H9 (cell line): Measurements from ENCODE around the gene CD164L2. TPM values are rescaled to one million over a fixed set of nuclear protein-coding genes. Genes with fewer than 3 reads are reported as not detected.

Experiments used
- DNase-seq: peaks from one replicate; pipeline ENCODE4 v3.0.0-alpha.2; 2017
- H2AFZ ChIP-seq: one replicate; pipeline ENCODE4 v1.6.1; 2013; ENCODE audit warnings: mild to moderate bottlenecking, low read length, control low read depth, moderate library complexity
- H2AK5ac ChIP-seq: 2 replicates; pipeline ENCODE4 v1.6.1; 2013; ENCODE audit warnings: low read length, control low read depth, mixed read lengths; ENCODE audit not compliant: insufficient read length
- H2BK120ac ChIP-seq: one replicate; pipeline ENCODE4 v1.6.1; 2013; ENCODE audit warnings: low read depth, mild to moderate bottlenecking, low read length, control low read depth, inconsistent platforms; ENCODE audit not compliant: poor library complexity, severe bottlenecking
- H2BK12ac ChIP-seq: 2 replicates; pipeline ENCODE4 v1.6.1; 2013; ENCODE audit warnings: low read length, control low read depth, mixed read lengths, low read depth; ENCODE audit not compliant: insufficient read length
- H2BK15ac ChIP-seq: 2 replicates; pipeline ENCODE4 v1.6.1; 2013; ENCODE audit warnings: low read depth, low read length, control low read depth
- H2BK20ac ChIP-seq: one replicate; pipeline ENCODE4 v1.6.1; 2013; ENCODE audit warnings: low read depth, mild to moderate bottlenecking, low read length, control low read depth, inconsistent platforms; ENCODE audit not compliant: poor library complexity, severe bottlenecking
- H2BK5ac ChIP-seq: 2 replicates; pipeline ENCODE4 v1.6.1; 2013; ENCODE audit warnings: low read length, control low read depth, mixed read lengths; ENCODE audit not compliant: insufficient read length
- H3K14ac ChIP-seq: 2 replicates; pipeline ENCODE4 v1.6.1; 2013; ENCODE audit warnings: low read length, control low read depth; ENCODE audit not compliant: insufficient read depth
- H3K18ac ChIP-seq: 2 replicates; pipeline ENCODE4 v1.6.1; 2013; ENCODE audit warnings: low read depth, mild to moderate bottlenecking, mixed read lengths, low read length, control low read depth; ENCODE audit not compliant: insufficient read length
- H3K23ac ChIP-seq: 2 replicates; pipeline ENCODE4 v1.6.1; 2013; ENCODE audit warnings: low read length, control low read depth, mixed read lengths, low read depth; ENCODE audit not compliant: insufficient read length
- H3K23me2 ChIP-seq: 2 replicates; pipeline ENCODE4 v1.6.1; 2013; ENCODE audit warnings: low read depth, mild to moderate bottlenecking, mixed read lengths, low read length, control low read depth; ENCODE audit not compliant: insufficient read length, poor library complexity, severe bottlenecking
- H3K27ac ChIP-seq: 2 replicates; pipeline ENCODE4 v1.5.1; 2013; ENCODE audit warnings: low read length, control low read depth, mixed read lengths, low read depth; ENCODE audit not compliant: insufficient read length
- H3K27me3 ChIP-seq: 2 replicates; pipeline ENCODE4 v1.6.1; 2013; ENCODE audit warnings: low read length, control low read depth, inconsistent platforms; ENCODE audit not compliant: insufficient read depth
- H3K4ac ChIP-seq: 2 replicates; pipeline ENCODE4 v1.6.1; 2013; ENCODE audit warnings: low read depth, mild to moderate bottlenecking, control low read depth, inconsistent platforms, low read length, moderate library complexity
- H3K4me1 ChIP-seq: 2 replicates; pipeline ENCODE4 v1.6.1; 2013; ENCODE audit warnings: low read length, control low read depth, inconsistent platforms; ENCODE audit not compliant: insufficient read depth
- H3K4me2 ChIP-seq: 2 replicates; pipeline ENCODE4 v1.6.1; 2013; ENCODE audit warnings: low read length, control low read depth, mixed read lengths; ENCODE audit not compliant: insufficient read length, insufficient read depth
- H3K56ac ChIP-seq: 2 replicates; pipeline ENCODE4 v1.6.1; 2013; ENCODE audit warnings: low read depth, mild to moderate bottlenecking, mixed read lengths, low read length, control low read depth; ENCODE audit not compliant: insufficient read length
- H3K79me1 ChIP-seq: 2 replicates; pipeline ENCODE4 v1.6.1; 2013; ENCODE audit warnings: low read depth, mild to moderate bottlenecking, moderate library complexity, low read length, control low read depth, inconsistent platforms; ENCODE audit not compliant: insufficient read depth, poor library complexity, severe bottlenecking
- H3K79me2 ChIP-seq: 2 replicates; pipeline ENCODE4 v1.6.1; 2013; ENCODE audit warnings: low read length, control low read depth, inconsistent platforms; ENCODE audit not compliant: insufficient read depth
- H3K9ac ChIP-seq: 2 replicates; pipeline ENCODE4 v1.6.1; 2013; ENCODE audit warnings: low read length, control low read depth, mixed read lengths; ENCODE audit not compliant: insufficient read length; ENCODE audit errors: extremely low read depth
- H3K9me3 ChIP-seq: one replicate; pipeline ENCODE4 v1.6.1; 2013; ENCODE audit warnings: low read depth, low read length, inconsistent platforms; ENCODE audit not compliant: control insufficient read depth
- H3T11ph ChIP-seq: one replicate; pipeline ENCODE4 v1.6.1; 2013; ENCODE audit warnings: mild to moderate bottlenecking, low read length, control low read depth, inconsistent platforms
- H4K20me1 ChIP-seq: one replicate; pipeline ENCODE4 v1.6.1; 2013; ENCODE audit not compliant: control insufficient read depth, insufficient read length, insufficient read depth
- H4K5ac ChIP-seq: 2 replicates; pipeline ENCODE4 v1.6.1; 2013; ENCODE audit warnings: low read depth, mild to moderate bottlenecking, mixed read lengths, low read length, control low read depth; ENCODE audit not compliant: insufficient read length
- H4K8ac ChIP-seq: replicated peaks from 2 replicates; pipeline ENCODE4 v1.6.1; 2013; ENCODE audit warnings: low read length, control low read depth, mixed read lengths, low read depth; ENCODE audit not compliant: insufficient read length
- H4K91ac ChIP-seq: 2 replicates; pipeline ENCODE4 v1.6.1; 2013; ENCODE audit warnings: low read depth, mild to moderate bottlenecking, moderate library complexity, mixed read lengths, low read length, control low read depth; ENCODE audit not compliant: insufficient read length
- H3K27ac Mint-ChIP-seq, 3 experiments: 2 replicates in 2 of 3; 3 replicates in 1 of 3; pipeline ENCODE4 v1.8.0; 2020 to 2021; ENCODE audit warnings: mixed read lengths in 3 of 3, mild to moderate bottlenecking in 1 of 3, moderate library complexity in 1 of 3
- H3K27me3 Mint-ChIP-seq: 2 replicates; pipeline ENCODE4 v1.8.0; 2021; ENCODE audit warnings: low read depth, mild to moderate bottlenecking, moderate library complexity, mixed read lengths
- H3K36me3 Mint-ChIP-seq, 3 experiments: 2 replicates in 2 of 3; 3 replicates in 1 of 3; pipeline ENCODE4 v1.8.0; 2020 to 2021; ENCODE audit warnings: low read depth in 3 of 3, mixed read lengths in 3 of 3; ENCODE audit not compliant: insufficient read depth in 1 of 3
- H3K4me1 Mint-ChIP-seq, 2 experiments: 2 replicates each; pipeline ENCODE4 v1.8.0; 2020; ENCODE audit warnings: mixed read lengths in 2 of 2
- H3K4me3 Mint-ChIP-seq, 2 experiments: 2 replicates in 1 of 2; 3 replicates in 1 of 2; pipeline ENCODE4 v1.8.0; 2020 to 2021; ENCODE audit warnings: mild to moderate bottlenecking in 2 of 2, mixed read lengths in 2 of 2, moderate library complexity in 1 of 2
- H3K9me3 Mint-ChIP-seq, 2 experiments: 2 replicates in 1 of 2; 3 replicates in 1 of 2; pipeline ENCODE4 v1.8.0; 2020; ENCODE audit warnings: mild to moderate bottlenecking in 2 of 2, mixed read lengths in 2 of 2, moderate library complexity in 1 of 2
- WGBS: extraction: QIAGEN DNeasy Blood & Tissue Kit; methylation state at CpG from one replicate; pipeline ENCODE4 v1.1.7; 2013; ENCODE audit warnings: missing lambda C conversion rate, low lambda C conversion rate, mixed read lengths; ENCODE audit not compliant: insufficient read length; ENCODE audit errors: extremely low coverage; 5-methylcytosine and 5-hydroxymethylcytosine counted together
- total RNA-seq: library from RNA; stranded (reverse); gene quantifications from 2 replicates; pipeline ENCODE4 v1.2.1, GENCODE V29; 2021
- TF ChIP-seq, protein P1 (sequence below): fragments of 200-600 bp; sonication (generic); conservative IDR thresholded peaks from 3 replicates; pipeline ENCODE4 v1.8.0; 2021; ENCODE audit warnings: antibody characterized with exemption, mild to moderate bottlenecking

The CD164L2 gene
- total RNA-seq, 1 experiment from 2014 or later: 1.2 TPM

DNA sequence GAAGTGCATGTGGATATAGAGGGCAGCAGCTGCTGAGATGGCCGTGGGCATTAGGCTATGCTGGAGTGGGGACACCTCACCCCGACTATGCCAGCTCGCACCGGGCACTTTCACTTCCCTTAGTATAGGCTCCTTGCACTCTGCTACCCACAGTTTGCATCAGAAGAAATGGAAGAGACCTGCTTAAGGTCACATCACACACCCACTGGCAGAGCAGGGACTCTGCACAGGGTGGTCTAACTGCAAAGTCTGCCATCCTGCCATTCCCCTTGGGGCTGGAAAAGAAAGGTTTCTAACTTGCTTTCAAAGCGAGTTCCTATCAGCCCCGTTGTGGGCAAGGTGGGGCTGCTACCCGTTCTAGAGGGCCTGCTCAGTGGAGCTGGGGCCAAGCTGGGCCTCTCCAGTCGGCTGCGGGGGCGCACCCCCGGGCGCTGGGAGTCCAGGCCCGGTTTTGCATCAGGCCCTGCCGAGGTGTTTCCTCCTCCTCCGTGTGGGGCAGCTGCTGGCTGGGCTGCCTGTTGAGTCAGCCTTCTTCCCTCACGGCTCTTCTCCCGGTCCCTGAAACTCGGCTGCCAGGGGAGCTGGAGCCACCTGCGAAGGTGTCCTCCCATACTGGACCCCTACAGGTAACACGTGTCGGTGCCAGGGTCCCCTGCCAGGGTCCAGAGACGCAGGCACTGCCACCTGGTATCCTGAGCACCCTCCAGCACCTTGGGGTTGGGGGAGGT is 41.4 kb downstream of the CD164L2 start, which contains the start of gene SYTL1:
TSS of gene SYTL1 (plus strand) at position 498 of the 728 bp plus-strand sequence. CDS start 3,313 bp downstream, outside the sequence.
- Histone ChIP-seq H3K56ac (no peak within 1 kb of the TSS), H3K14ac (peak within 1 kb of the TSS; percentile 28; the same call in 1 of the 2 replicates), H3T11ph (no peak within 1 kb of the TSS), H4K8ac (no peak within 1 kb of the TSS), H3K79me2 (no peaks in the 10 kb centered on the region), H2BK5ac (no peak within 1 kb of the TSS), H2BK12ac (no peak within 1 kb of the TSS), H4K20me1 (no peaks in the 10 kb centered on the region), H3K27ac (no peak within 1 kb of the TSS), H2AFZ (no peak within 1 kb of the TSS), H3K23me2 (no peaks in the 10 kb centered on the region), H3K4ac (no peak within 1 kb of the TSS), H4K91ac (no peak within 1 kb of the TSS), H3K79me1 (no peaks in the 10 kb centered on the region), H3K23ac (no peak within 1 kb of the TSS), H2BK20ac (no peak within 1 kb of the TSS), H2BK15ac (no peak within 1 kb of the TSS), H2BK120ac (no peak within 1 kb of the TSS), H3K4me1 (no peaks in the 10 kb centered on the region; the same call in 1 of the 2 replicates), H3K9me3 (no peaks in the 10 kb centered on the region), H3K27me3 (no peaks in the 10 kb centered on the region), H4K5ac (no peak within 1 kb of the TSS), H2AK5ac (no peak within 1 kb of the TSS), H3K9ac (no peak within 1 kb of the TSS), H3K4me2 (peak within 1 kb of the TSS; percentile 14), H3K18ac (no peak within 1 kb of the TSS)
- Mint-ChIP-seq H3K4me1 (peaks cover 38 to 43% of the 10 kb centered on the region in 2 experiments), H3K4me3 (peak within 1 kb of the TSS; percentile 58 to 71), H3K36me3 (peaks cover 2 to 17% (median 11%) of the 10 kb centered on the region in 3 experiments; a peak in 5 of 7 replicates), H3K27me3 (peaks cover 2% of the 10 kb centered on the region), H3K9me3 (no peaks in the 10 kb centered on the region), H3K27ac (peak within 1 kb of the TSS; percentile 36 to 73 (median 72); a peak in 6 of 7 replicates)
- peak; percentile 75 for DNase-seq
- no CpG with 5 or more reads among the region's 22 CpGs for WGBS
- TF ChIP-seq, protein P1, sequence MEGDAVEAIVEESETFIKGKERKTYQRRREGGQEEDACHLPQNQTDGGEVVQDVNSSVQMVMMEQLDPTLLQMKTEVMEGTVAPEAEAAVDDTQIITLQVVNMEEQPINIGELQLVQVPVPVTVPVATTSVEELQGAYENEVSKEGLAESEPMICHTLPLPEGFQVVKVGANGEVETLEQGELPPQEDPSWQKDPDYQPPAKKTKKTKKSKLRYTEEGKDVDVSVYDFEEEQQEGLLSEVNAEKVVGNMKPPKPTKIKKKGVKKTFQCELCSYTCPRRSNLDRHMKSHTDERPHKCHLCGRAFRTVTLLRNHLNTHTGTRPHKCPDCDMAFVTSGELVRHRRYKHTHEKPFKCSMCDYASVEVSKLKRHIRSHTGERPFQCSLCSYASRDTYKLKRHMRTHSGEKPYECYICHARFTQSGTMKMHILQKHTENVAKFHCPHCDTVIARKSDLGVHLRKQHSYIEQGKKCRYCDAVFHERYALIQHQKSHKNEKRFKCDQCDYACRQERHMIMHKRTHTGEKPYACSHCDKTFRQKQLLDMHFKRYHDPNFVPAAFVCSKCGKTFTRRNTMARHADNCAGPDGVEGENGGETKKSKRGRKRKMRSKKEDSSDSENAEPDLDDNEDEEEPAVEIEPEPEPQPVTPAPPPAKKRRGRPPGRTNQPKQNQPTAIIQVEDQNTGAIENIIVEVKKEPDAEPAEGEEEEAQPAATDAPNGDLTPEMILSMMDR: no peak
